K562 (cell line): ENCODE results near the gene HSPB2. TPM values are rescaled to one million over a fixed set of nuclear protein-coding genes. Genes with fewer than 3 reads are reported as not detected.

Experiments used
- MITF ChIP-seq: IDR thresholded peaks from 2 replicates; pipeline ENCODE4 v1.6.1; 2014; ENCODE audit warnings: antibody characterized with exemption
- RNF219 ChIP-seq: fragments of 250-450 bp; sonication (Bioruptor Pico); IDR thresholded peaks from 2 replicates; pipeline ENCODE4 v1.5.0; 2022; ENCODE audit warnings: mild to moderate bottlenecking
- SMARCC2 ChIP-seq: fragments of 450-650 bp; IDR thresholded peaks from 2 replicates; pipeline ENCODE4 v1.6.1; 2017; ENCODE audit warnings: antibody characterized with exemption, moderate library complexity, mild to moderate bottlenecking, low read depth
- TOE1 ChIP-seq, 2 experiments: fragments of 450-650 bp in 1 of 2; sonication (generic) in 1 of 2; formaldehyde crosslinking in 1 of 2; IDR thresholded peaks; 2 replicates each; pipeline versions ENCODE4 v1.7.1 to v1.8.0; 2016 to 2022; ENCODE audit warnings: borderline replicate concordance in 2 of 2, mild to moderate bottlenecking in 2 of 2, antibody characterized with exemption in 1 of 2, inconsistent platforms in 1 of 2, low read depth in 1 of 2, missing genetic modification reagents in 1 of 2, moderate library complexity in 1 of 2
- XRCC5 ChIP-seq: fragments of 200-400 bp; formaldehyde crosslinking; IDR thresholded peaks from 2 replicates; pipeline ENCODE4 v1.6.1; 2017; ENCODE audit warnings: low read depth, mild to moderate bottlenecking, low read length
- ZBTB34 ChIP-seq: fragments of 250-450 bp; sonication (Bioruptor Pico); IDR thresholded peaks from 2 replicates; pipeline ENCODE4 v1.8.0; 2021; ENCODE audit warnings: mild to moderate bottlenecking, moderate library complexity
- ZNF146 ChIP-seq: IDR thresholded peaks from one replicate; pipeline ENCODE4 v1.6.1; 2018; ENCODE audit warnings: missing compliant biosample characterization; ENCODE audit not compliant: unreplicated experiment
- ZNF740 ChIP-seq, 3 experiments: fragments of 200-800 bp in 1 of 3; sonication (Bioruptor generic) in 1 of 3; sonication (generic) in 1 of 3; formaldehyde crosslinking in 1 of 3; IDR thresholded peaks; 2 replicates each; pipeline versions ENCODE4 v1.6.1 to v1.8.0; 2016 to 2022; ENCODE audit warnings: mild to moderate bottlenecking in 2 of 3, missing compliant biosample characterization in 2 of 3, missing genetic modification characterization in 2 of 3, missing genetic modification reagents in 1 of 3
- polyA plus RNA-seq, 8 experiments: library from polyadenylated mRNA; depleted of rRNA in 4 of 8; stranded (reverse) in 5 of 8; unstranded in 3 of 8; fragments of >200 nt; fragmentation: Nextera tagmentation in 2 of 8; fragmentation: Illumina TruSeq in 1 of 8; extraction: Ambion mirVana in 2 of 8; extraction: Trizol in 1 of 8; gene quantifications; 2 replicates each; pipeline versions ENCODE4 v1.2.1 to v1.2.3, GENCODE V29; 2011 to 2014; ENCODE audit warnings: inconsistent platforms in 1 of 8, missing spikeins in 1 of 8
- total RNA-seq, 7 experiments: library from RNA; depleted of rRNA in 6 of 7; stranded (reverse); fragments of >200 nt in 6 of 7; fragmentation: Illumina TruSeq in 2 of 7; extraction: Trizol in 2 of 7; gene quantifications; 2 replicates each; pipeline versions ENCODE4 v1.2.1 to v1.2.3, GENCODE V29; 2011 to 2021; ENCODE audit warnings: low replicate concordance in 1 of 7
- TF ChIP-seq, protein P1 (sequence below): sonication (generic); formaldehyde crosslinking; IDR thresholded peaks from 2 replicates; pipeline ENCODE4 v1.8.1; 2023; ENCODE audit warnings: missing genetic modification reagents, mild to moderate bottlenecking, borderline replicate concordance

Gene HSPB2
- total and polyA plus RNA-seq, 9 of the 15 experiments (the other 6 are each of a cell fraction or from before 2014, with no cell fraction given) = 0.06 to 0.35 (median 0.11) TPM; not detected in 5

GRCh38 chr11:111946499-111946898, 34.0 kb downstream of the HSPB2 start (continued):
- TF ChIP-seq ZNF740 (CRISPR knock-in tag; IDR thresholded peaks at IDR 0.05) (no peak), ZNF740 (tag; IDR thresholded peaks at IDR 0.05) (no peak), RNF219 (CRISPR knock-in tag) (no peak), ZBTB34 (no peak), XRCC5 (no peak), ZNF146 (no peak), SMARCC2 (no peak), MITF (no peak), TOE1 (IDR thresholded peaks at IDR 0.05; ENCODE audit: borderline replicate concordance) (no peak), TOE1 (CRISPR knock-in tag; IDR thresholded peaks at IDR 0.05; ENCODE audit: borderline replicate concordance, low read depth) (no peak)
- TF ChIP-seq, protein P1, sequence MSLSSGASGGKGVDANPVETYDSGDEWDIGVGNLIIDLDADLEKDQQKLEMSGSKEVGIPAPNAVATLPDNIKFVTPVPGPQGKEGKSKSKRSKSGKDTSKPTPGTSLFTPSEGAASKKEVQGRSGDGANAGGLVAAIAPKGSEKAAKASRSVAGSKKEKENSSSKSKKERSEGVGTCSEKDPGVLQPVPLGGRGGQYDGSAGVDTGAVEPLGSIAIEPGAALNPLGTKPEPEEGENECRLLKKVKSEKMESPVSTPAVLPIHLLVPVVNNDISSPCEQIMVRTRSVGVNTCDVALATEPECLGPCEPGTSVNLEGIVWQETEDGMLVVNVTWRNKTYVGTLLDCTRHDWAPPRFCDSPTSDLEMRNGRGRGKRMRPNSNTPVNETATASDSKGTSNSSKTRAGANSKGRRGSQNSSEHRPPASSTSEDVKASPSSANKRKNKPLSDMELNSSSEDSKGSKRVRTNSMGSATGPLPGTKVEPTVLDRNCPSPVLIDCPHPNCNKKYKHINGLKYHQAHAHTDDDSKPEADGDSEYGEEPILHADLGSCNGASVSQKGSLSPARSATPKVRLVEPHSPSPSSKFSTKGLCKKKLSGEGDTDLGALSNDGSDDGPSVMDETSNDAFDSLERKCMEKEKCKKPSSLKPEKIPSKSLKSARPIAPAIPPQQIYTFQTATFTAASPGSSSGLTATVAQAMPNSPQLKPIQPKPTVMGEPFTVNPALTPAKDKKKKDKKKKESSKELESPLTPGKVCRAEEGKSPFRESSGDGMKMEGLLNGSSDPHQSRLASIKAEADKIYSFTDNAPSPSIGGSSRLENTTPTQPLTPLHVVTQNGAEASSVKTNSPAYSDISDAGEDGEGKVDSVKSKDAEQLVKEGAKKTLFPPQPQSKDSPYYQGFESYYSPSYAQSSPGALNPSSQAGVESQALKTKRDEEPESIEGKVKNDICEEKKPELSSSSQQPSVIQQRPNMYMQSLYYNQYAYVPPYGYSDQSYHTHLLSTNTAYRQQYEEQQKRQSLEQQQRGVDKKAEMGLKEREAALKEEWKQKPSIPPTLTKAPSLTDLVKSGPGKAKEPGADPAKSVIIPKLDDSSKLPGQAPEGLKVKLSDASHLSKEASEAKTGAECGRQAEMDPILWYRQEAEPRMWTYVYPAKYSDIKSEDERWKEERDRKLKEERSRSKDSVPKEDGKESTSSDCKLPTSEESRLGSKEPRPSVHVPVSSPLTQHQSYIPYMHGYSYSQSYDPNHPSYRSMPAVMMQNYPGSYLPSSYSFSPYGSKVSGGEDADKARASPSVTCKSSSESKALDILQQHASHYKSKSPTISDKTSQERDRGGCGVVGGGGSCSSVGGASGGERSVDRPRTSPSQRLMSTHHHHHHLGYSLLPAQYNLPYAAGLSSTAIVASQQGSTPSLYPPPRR (CRISPR knock-in tag) = no peak
- TF ChIP-seq, all 486 proteins: peak for 0
